Measurements from ENCODE around the gene DHPS. TPM values are rescaled to one million over a fixed set of nuclear protein-coding genes. Genes with fewer than 3 reads are reported as not detected.

Gene DHPS
- total and polyA plus RNA-seq, 2 of the 13 experiments (the other 11 are each of a cell fraction or from before 2014, with no cell fraction given): 43.3 to 84.3 TPM

DNA sequence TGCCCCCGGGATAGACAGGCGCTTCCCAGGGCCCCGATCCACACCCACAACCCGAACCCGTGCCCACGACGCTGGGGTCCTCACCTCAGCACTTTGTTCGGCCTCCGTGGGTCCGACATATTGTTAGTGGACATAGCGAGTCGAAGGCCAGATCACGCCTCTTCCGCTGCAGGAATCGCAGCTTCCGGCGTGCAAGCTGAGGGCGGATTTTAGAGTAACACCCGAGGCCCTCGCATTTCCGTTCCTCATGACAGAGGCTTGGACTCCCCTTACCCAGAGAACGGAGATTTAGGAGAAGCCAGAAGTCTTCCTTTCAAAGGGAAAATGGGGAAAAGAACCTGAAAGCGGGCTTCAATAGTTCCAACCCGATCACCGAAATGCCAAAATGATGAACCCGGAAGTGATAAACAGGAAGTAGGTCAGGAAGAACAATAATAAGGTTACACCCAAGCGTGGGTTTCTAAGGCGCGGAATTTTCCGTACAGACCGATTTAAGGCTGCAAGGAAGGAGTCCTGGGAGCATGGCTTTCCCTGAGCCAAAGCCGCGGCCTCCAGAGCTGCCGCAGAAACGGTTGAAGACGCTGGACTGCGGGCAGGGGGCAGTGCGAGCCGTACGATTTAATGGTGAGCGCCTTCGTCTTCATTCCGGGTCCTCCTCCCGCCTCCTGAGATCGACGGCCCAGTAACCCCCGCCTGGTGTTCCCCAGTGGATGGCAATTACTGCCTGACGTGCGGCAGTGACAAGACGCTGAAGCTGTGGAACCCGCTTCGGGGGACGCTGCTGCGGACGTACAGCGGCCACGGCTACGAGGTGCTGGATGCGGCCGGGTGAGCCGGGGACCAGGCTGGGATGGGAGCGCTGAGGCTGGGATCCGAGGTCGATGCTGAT, 12.2 kb downstream of the DHPS start (continued):
- TF ChIP-seq, protein P1, sequence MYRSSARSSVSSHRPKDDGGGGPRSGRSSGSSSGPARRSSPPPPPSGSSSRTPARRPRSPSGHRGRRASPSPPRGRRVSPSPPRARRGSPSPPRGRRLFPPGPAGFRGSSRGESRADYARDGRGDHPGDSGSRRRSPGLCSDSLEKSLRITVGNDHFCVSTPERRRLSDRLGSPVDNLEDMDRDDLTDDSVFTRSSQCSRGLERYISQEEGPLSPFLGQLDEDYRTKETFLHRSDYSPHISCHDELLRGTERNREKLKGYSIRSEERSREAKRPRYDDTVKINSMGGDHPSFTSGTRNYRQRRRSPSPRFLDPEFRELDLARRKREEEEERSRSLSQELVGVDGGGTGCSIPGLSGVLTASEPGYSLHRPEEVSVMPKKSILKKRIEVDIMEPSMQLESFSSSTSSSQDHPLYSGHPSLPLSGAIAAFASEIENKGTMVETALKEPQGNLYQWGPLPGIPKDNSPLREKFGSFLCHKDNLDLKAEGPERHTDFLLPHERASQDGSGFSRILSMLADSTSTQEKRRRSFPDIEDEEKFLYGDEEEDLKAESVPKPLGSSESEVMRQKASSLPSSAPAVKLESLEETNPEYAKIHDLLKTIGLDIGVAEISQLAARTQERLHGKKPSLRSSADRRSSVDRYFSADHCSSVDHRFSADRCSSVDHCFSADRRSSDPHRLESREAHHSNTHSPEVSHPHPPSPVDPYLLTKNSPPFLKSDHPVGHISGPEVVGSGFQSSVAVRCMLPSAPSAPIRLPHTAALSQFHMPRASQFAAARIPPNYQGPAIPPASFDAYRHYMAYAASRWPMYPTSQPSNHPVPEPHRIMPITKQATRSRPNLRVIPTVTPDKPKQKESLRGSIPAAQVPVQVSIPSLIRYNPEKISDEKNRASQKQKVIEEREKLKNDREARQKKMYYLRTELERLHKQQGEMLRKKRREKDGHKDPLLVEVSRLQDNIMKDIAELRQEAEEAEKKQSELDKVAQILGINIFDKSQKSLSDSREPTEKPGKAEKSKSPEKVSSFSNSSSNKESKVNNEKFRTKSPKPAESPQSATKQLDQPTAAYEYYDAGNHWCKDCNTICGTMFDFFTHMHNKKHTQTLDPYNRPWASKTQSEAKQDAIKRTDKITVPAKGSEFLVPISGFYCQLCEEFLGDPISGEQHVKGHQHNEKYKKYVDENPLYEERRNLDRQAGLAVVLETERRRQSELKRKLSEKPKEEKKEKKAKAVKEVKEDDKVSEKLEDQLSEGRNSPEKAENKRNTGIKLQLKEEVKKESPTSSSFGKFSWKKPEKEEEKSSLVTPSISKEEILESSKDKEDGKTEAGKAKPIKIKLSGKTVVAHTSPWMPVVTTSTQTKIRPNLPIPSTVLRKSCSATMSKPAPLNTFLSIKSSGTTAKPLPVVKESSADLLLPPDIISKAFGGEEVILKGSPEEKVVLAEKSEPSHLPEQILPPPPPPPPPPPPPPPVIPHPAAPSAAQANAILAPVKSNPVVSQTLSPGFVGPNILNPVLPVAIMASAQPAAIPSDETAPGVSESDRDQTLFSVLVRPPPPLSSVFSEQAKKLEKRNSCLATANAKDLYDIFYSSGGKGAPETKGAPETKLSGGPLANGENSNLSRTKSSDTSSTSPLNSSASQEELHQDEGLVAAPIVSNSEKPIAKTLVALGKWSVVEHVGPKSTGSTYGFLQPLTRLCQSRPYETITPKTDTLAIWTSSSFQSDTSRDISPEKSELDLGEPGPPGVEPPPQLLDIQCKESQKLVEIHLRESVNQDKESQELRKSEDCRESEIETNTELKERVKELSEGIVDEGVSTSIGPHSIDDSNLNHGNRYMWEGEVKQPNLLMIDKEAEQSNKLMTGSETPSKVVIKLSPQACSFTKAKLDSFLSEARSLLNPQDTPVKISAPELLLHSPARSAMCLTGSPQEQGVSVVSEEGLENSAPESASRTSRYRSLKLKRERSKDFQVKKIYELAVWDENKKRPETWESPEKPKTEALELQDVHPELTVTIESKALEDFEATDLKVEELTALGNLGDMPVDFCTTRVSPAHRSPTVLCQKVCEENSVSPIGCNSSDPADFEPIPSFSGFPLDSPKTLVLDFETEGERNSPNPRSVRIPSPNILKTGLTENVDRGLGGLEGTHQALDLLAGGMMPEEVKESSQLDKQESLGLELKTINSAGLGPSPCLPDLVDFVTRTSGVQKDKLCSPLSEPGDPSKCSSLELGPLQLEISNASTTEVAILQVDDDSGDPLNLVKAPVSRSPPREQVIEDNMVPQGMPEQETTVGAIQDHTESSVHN (CRISPR knock-in tag; IDR thresholded peaks at IDR 0.05): no peak
- TF ChIP-seq ZNF556 (CRISPR knock-in tag; IDR thresholded peaks at IDR 0.05; ENCODE audit: borderline replicate concordance): 0 out of 2 replicates have a peak, but pooled peaks have one; percentile 60
- TF ChIP-seq, protein P2, sequence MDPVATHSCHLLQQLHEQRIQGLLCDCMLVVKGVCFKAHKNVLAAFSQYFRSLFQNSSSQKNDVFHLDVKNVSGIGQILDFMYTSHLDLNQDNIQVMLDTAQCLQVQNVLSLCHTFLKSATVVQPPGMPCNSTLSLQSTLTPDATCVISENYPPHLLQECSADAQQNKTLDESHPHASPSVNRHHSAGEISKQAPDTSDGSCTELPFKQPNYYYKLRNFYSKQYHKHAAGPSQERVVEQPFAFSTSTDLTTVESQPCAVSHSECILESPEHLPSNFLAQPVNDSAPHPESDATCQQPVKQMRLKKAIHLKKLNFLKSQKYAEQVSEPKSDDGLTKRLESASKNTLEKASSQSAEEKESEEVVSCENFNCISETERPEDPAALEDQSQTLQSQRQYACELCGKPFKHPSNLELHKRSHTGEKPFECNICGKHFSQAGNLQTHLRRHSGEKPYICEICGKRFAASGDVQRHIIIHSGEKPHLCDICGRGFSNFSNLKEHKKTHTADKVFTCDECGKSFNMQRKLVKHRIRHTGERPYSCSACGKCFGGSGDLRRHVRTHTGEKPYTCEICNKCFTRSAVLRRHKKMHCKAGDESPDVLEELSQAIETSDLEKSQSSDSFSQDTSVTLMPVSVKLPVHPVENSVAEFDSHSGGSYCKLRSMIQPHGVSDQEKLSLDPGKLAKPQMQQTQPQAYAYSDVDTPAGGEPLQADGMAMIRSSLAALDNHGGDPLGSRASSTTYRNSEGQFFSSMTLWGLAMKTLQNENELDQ (CRISPR knock-in tag; IDR thresholded peaks at IDR 0.05; ENCODE audit: borderline replicate concordance): no peak
- no peak for TF ChIP-seq ZNF75D (CRISPR knock-in tag; IDR thresholded peaks at IDR 0.05; ENCODE audit: borderline replicate concordance)
- TF ChIP-seq RCOR2 (CRISPR knock-in tag; IDR thresholded peaks at IDR 0.05): no peak
- no peak for TF ChIP-seq SKI (IDR thresholded peaks at IDR 0.05; ENCODE audit: partially characterized antibody)
- no peak for TF ChIP-seq ZNF432 (CRISPR knock-in tag; IDR thresholded peaks at IDR 0.05; ENCODE audit: borderline replicate concordance)
- TF ChIP-seq, protein P3, sequence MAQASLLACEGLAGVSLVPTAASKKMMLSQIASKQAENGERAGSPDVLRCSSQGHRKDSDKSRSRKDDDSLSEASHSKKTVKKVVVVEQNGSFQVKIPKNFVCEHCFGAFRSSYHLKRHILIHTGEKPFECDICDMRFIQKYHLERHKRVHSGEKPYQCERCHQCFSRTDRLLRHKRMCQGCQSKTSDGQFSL (CRISPR knock-in tag; IDR thresholded peaks at IDR 0.05): no peak
- peak; percentile 15; the same call in 1 of the 2 replicates for TF ChIP-seq KDM5B (CRISPR knock-in tag; IDR thresholded peaks at IDR 0.05; ENCODE audit: borderline replicate concordance)
- TF ChIP-seq CCDC6 (CRISPR knock-in tag; IDR thresholded peaks at IDR 0.05): peak; percentile 51; the same call in 1 of the 2 replicates
- peak; percentile 85 for TF ChIP-seq YY1 (IDR thresholded peaks at IDR 0.05; ENCODE audit: insufficient read depth, insufficient replicate concordance, low read depth, low read length)
- no peak for TF ChIP-seq RAD21 (CRISPR knock-in tag; IDR thresholded peaks at IDR 0.05)
- TF ChIP-seq MLLT10 (CRISPR knock-in tag; IDR thresholded peaks at IDR 0.05): no peak
- peak in 1 of 2 experiments; percentile 86; a peak in 1 of 4 replicates for TF ChIP-seq KLF16 (CRISPR knock-in tag; IDR thresholded peaks at IDR 0.05)
- TF ChIP-seq BRCA1 (CRISPR knock-in tag; IDR thresholded peaks at IDR 0.05): no peak
- TF ChIP-seq BRD4 (CRISPR knock-in tag; IDR thresholded peaks at IDR 0.05): no peak
- peak; percentile 62; the same call in 1 of the 2 replicates for TF ChIP-seq ZNF350 (CRISPR knock-in tag; IDR thresholded peaks at IDR 0.05; ENCODE audit: borderline replicate concordance, low read depth)
- peak; percentile 66 for TF ChIP-seq ZNF781 (CRISPR knock-in tag; IDR thresholded peaks at IDR 0.05; ENCODE audit: borderline replicate concordance, not compliant biosample characterization)
